H1 (cell line): Measurements from ENCODE around the gene KRT14.

ENCODE experiments used
- BACH1 ChIP-seq: IDR thresholded peaks from 2 replicates; pipeline ENCODE4 v1.6.1; 2012; ENCODE audit warnings: low read length, improper control_type of control experiment
- KDM5A ChIP-seq: fragments of 200-600 bp; IDR thresholded peaks from 2 replicates; pipeline ENCODE4 v1.7.1; 2012; ENCODE audit warnings: mild to moderate bottlenecking, low read length, inconsistent platforms, mixed read lengths
- PHF8 ChIP-seq: fragments of 200-600 bp; sonication (generic); conservative IDR thresholded peaks from 2 replicates; pipeline ENCODE4 v1.7.1; 2012; ENCODE audit warnings: low read depth, mild to moderate bottlenecking, inconsistent platforms, low read length, moderate library complexity
- POLR2A ChIP-seq, 2 experiments: IDR thresholded peaks; 1 replicate in 1 of 2; 2 replicates in 1 of 2; pipeline ENCODE4 v1.6.1; 2011; ENCODE audit warnings: low read depth in 2 of 2, low read length in 2 of 2, mild to moderate bottlenecking in 2 of 2; ENCODE audit errors: control extremely low read depth in 1 of 2
- RFX5 ChIP-seq: IDR thresholded peaks from 2 replicates; pipeline ENCODE4 v1.6.1; 2011; ENCODE audit warnings: low read depth, low read length, improper control_type of control experiment, borderline replicate concordance
- SRF ChIP-seq: IDR thresholded peaks from 2 replicates; pipeline ENCODE4 v1.6.1; 2011; ENCODE audit warnings: mild to moderate bottlenecking, low read depth, low read length, moderate library complexity
- YY1 ChIP-seq: IDR thresholded peaks from 2 replicates; pipeline ENCODE4 v1.6.1; 2011; ENCODE audit warnings: low read depth, mild to moderate bottlenecking, low read length
- TF ChIP-seq, protein P1 (sequence below), 3 experiments: IDR thresholded peaks; 1 replicate in 2 of 3; 2 replicates in 1 of 3; pipeline versions ENCODE4 v1.5.1 to v1.6.1; 2011; ENCODE audit warnings: low read length in 3 of 3, mild to moderate bottlenecking in 3 of 3, inconsistent platforms in 2 of 3, low read depth in 1 of 3, moderate library complexity in 1 of 3; ENCODE audit not compliant: insufficient read depth in 1 of 3; ENCODE audit errors: control extremely low read depth in 1 of 3

DNA sequence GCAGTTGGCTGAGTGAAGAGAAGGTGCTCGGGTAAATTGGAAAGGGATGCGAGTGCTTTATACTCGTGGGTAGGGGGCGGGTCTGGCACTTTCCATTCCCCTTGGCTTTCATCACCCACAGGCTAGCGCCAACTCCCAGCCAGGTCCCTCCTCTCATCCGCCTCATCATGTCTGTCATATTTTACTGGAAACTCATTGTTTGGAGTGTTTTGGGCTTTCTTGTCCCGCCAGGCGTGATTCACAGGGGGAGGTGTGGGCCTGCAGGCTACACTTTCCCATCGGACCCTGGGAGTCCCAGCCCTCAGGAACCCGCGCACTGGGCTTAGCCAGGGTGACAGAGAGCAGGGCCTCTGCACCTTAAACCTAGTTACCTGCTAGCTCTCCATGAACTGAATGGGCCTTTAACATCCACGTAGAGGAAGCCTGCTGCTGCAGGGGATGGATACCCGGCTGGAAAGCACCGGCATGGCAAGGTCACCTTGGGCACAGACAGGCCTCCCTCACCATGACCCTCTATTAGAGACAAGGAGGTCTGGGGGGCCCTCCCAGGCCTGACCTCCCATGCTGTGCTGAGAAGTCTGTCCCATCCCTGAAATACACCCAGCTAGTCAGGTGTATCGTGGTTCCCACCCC is at the start of gene KRT14:
- TF ChIP-seq KDM5A (no peak), SRF (no peak), POLR2A (IDR thresholded peaks at IDR 0.05; ENCODE audit: control extremely low read depth in 1 of 2, low read depth in 2 of 2, low read length in 2 of 2) (no peak), BACH1 (no peak), YY1 (no peak), RFX5 (no peak), PHF8 (no peak)
- TF ChIP-seq, protein P1, sequence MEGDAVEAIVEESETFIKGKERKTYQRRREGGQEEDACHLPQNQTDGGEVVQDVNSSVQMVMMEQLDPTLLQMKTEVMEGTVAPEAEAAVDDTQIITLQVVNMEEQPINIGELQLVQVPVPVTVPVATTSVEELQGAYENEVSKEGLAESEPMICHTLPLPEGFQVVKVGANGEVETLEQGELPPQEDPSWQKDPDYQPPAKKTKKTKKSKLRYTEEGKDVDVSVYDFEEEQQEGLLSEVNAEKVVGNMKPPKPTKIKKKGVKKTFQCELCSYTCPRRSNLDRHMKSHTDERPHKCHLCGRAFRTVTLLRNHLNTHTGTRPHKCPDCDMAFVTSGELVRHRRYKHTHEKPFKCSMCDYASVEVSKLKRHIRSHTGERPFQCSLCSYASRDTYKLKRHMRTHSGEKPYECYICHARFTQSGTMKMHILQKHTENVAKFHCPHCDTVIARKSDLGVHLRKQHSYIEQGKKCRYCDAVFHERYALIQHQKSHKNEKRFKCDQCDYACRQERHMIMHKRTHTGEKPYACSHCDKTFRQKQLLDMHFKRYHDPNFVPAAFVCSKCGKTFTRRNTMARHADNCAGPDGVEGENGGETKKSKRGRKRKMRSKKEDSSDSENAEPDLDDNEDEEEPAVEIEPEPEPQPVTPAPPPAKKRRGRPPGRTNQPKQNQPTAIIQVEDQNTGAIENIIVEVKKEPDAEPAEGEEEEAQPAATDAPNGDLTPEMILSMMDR (IDR thresholded peaks at IDR 0.05; ENCODE audit: control extremely low read depth in 1 of 3, insufficient read depth in 1 of 3, low read depth in 1 of 3, low read length in 3 of 3): no peak
